GM12872 (cell line): ENCODE measurements around the gene GCSAML.

Experiments
- CTCF ChIP-seq: IDR thresholded peaks from 3 replicates; pipeline ENCODE4 v1.5.1; 2011; ENCODE audit warnings: low read depth, mild to moderate bottlenecking, low read length, moderate library complexity; ENCODE audit not compliant: insufficient read depth

The GCSAML gene

GRCh38 chr1:247574664-247575063, 25.7 kb downstream of the GCSAML start:
- no peak for TF ChIP-seq CTCF

GRCh38 chr1:247576514-247576913, 27.6 kb downstream of the GCSAML start:
- peak; percentile 34; the same call in 2 of the 3 replicates for TF ChIP-seq CTCF

- TF ChIP-seq CTCF, result no peak
These were observed 30.1 kb downstream of the GCSAML start for GRCh38 chr1:247578946-247579460.

- TF ChIP-seq CTCF, result no peak
These were observed 39.1 kb downstream of the GCSAML start, which contains the start of gene OR2G2 for GRCh38 chr1:247588060-247588459. Gene OR2G2 (plus strand): TSS chr1:247588360. CDS start chr1:247588360, 0 bp downstream.

GRCh38 chr1:247605286-247605685, 56.4 kb downstream of the GCSAML start, which contains the start of gene OR2G3:
Gene OR2G3 (plus strand): TSS chr1:247605586. CDS start chr1:247605586, 0 bp downstream.
- TF ChIP-seq CTCF, result no peak

GRCh38 chr1:247613405-247613804, 64.5 kb downstream of the GCSAML start:
- TF ChIP-seq CTCF, result no peak

GRCh38 chr1:247614625-247615024, 65.7 kb downstream of the GCSAML start:
- TF ChIP-seq CTCF, result no peak
